Glutamatergic neuron (in vitro differentiated cells): ENCODE results near the gene MYOC. TPM values are rescaled to one million over a fixed set of nuclear protein-coding genes. Genes with fewer than 3 reads are reported as not detected.

ENCODE experiments used
- DNase-seq: peaks from one replicate; pipeline ENCODE4 v3.0.0; 2022
- H3K27ac Mint-ChIP-seq: one replicate; pipeline ENCODE4 v1.8.0; 2020; ENCODE audit warnings: mild to moderate bottlenecking, mixed read lengths, inconsistent platforms; ENCODE audit not compliant: unreplicated experiment
- H3K27me3 Mint-ChIP-seq: one replicate; pipeline ENCODE4 v1.8.0; 2020; ENCODE audit warnings: mild to moderate bottlenecking, moderate library complexity, mixed read lengths, inconsistent platforms; ENCODE audit not compliant: unreplicated experiment
- H3K36me3 Mint-ChIP-seq: one replicate; pipeline ENCODE4 v1.8.0; 2020; ENCODE audit warnings: mild to moderate bottlenecking, mixed read lengths, inconsistent platforms; ENCODE audit not compliant: unreplicated experiment
- H3K4me1 Mint-ChIP-seq: one replicate; pipeline ENCODE4 v1.8.0; 2020; ENCODE audit warnings: mild to moderate bottlenecking, low read depth, mixed read lengths, inconsistent platforms; ENCODE audit not compliant: unreplicated experiment
- H3K4me3 Mint-ChIP-seq: one replicate; pipeline ENCODE4 v1.8.0; 2020; ENCODE audit warnings: mild to moderate bottlenecking, mixed read lengths, inconsistent platforms; ENCODE audit not compliant: unreplicated experiment
- H3K9me3 Mint-ChIP-seq: one replicate; pipeline ENCODE4 v1.8.0; 2020; ENCODE audit warnings: mild to moderate bottlenecking, moderate library complexity, mixed read lengths, inconsistent platforms; ENCODE audit not compliant: unreplicated experiment
- total RNA-seq: library from RNA; stranded (reverse); fragmentation: NEBNext Ultra II Directional; extraction: Animal tissue kit (Norgen Biotek cat#: 25700); gene quantifications from one replicate; pipeline ENCODE4 v1.2.1, GENCODE V29; 2021; ENCODE audit not compliant: unreplicated experiment
- TF ChIP-seq, protein P1 (sequence below): fragments of 200-600 bp; sonication (generic); IDR thresholded peaks from one replicate; pipeline ENCODE4 v1.5.0; 2021; ENCODE audit not compliant: partially characterized antibody, unreplicated experiment

The MYOC gene
- total RNA-seq, 1 donor from 2014 or later: not detected

DNA sequence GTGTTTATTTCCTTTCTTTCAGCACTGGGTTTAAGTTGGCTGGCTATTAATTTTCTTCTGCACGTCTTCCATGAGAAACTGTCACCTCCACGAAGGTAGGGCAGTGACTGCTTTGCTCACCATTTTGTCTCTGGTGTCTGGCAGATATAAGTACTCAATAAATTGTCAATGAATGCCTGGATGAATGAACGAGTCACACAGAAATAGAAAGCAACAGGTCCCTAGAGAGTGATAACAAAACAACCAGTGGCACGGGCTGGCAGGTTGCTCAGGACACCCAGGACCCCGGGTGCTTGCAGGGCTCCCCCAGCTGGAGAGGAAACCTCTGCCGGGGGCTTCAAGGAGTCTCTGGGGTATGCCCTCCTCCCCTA is 3.2 kb upstream of the MYOC start:
- peaks cover 11% of the 10 kb centered on the region for H3K4me1 Mint-ChIP-seq
- H3K4me3 Mint-ChIP-seq: no peak overlapping the region
- no peak for DNase-seq
- no peaks in the 10 kb centered on the region for H3K36me3 Mint-ChIP-seq
- H3K27ac Mint-ChIP-seq: no peak overlapping the region
- H3K27me3 Mint-ChIP-seq: peaks cover 3% of the 10 kb centered on the region
- TF ChIP-seq, protein P1, sequence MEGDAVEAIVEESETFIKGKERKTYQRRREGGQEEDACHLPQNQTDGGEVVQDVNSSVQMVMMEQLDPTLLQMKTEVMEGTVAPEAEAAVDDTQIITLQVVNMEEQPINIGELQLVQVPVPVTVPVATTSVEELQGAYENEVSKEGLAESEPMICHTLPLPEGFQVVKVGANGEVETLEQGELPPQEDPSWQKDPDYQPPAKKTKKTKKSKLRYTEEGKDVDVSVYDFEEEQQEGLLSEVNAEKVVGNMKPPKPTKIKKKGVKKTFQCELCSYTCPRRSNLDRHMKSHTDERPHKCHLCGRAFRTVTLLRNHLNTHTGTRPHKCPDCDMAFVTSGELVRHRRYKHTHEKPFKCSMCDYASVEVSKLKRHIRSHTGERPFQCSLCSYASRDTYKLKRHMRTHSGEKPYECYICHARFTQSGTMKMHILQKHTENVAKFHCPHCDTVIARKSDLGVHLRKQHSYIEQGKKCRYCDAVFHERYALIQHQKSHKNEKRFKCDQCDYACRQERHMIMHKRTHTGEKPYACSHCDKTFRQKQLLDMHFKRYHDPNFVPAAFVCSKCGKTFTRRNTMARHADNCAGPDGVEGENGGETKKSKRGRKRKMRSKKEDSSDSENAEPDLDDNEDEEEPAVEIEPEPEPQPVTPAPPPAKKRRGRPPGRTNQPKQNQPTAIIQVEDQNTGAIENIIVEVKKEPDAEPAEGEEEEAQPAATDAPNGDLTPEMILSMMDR: no peak
- peaks cover 2% of the 10 kb centered on the region for H3K9me3 Mint-ChIP-seq

DNA sequence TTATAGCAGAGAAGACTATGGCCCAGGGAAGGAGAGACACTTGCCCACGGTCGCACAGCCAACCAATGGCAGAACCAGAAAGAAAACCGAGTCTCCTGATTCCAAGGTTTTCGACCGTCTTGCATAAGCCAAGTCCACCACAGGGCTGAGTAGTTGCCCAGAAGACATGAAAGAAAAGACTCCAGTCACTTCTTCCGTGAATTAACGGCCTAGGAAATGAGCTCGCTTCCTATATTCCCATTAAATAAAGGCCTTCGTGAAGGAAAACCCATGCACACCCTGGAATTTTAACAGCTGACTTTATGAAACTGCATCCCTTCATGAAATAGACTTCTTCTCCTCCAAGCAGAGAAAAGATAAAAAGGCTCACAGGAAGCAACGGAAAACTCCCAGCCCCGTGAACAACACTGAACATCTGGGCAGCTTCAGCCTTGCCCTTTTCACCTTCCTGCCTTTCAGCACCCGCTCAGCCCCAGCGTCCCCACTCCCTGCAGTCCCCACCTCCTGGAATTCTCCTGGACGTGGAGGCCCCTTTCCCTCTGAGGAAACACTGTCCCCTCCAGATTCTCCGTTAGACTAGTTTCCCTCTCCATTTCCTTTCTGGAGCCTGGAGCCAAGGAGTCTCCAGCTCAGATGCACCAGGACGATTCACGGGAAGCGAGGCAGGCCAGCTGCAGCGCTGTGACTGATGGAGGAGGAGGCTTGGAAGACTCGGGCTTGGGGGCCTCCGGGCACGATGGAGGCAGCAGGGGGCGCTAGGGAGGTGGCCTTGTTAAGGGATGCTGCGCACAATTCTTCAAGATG is 2.7 kb upstream of the MYOC start:
- H3K36me3 Mint-ChIP-seq: no peaks in the 10 kb centered on the region
- H3K4me3 Mint-ChIP-seq: no peak overlapping the region
- no peak overlapping the region for H3K27ac Mint-ChIP-seq
- TF ChIP-seq, protein P1: peak; percentile 62
- DNase-seq: peak; percentile 80
- peaks cover 3% of the 10 kb centered on the region for H3K27me3 Mint-ChIP-seq
- peaks cover 2% of the 10 kb centered on the region for H3K9me3 Mint-ChIP-seq
- H3K4me1 Mint-ChIP-seq: peaks cover 11% of the 10 kb centered on the region

DNA sequence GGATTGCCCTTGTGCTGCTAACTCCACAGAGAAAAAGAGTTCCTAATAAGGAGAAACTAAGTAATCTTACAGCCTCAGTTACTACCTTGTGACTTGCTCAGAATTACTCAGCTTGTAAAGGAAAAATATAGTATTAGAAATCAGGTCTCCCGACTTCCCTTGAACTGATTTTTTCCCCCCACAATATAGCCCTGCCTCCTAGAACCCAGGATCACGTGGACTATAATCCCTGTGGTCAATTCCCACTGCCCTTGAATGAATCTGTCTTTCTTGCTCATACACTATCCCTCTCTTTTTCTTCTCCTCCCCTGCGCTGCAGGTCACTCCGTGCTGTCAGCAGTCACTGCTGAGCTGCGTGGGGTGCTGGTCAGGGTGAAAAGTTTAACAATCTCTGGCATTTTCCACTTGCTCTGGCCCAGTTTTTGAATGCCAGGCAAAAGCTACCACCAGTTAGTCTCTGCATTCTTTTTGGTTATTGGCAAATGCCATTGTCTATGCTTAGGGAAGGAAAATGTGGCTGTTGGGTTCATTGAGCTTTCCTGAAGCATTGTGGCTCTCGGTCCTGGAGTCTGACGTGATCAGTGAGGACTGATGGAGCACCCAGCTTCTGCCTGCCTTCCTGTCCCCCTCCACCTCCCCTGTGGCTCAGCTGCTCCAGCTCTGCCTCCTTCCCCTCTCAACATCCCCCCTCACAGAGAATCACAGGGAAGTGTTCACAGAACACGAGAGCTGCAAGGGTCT is 1.9 kb upstream of the MYOC start:
- H3K36me3 Mint-ChIP-seq: no peaks in the 10 kb centered on the region
- no peak overlapping the region for H3K4me3 Mint-ChIP-seq
- H3K27ac Mint-ChIP-seq: no peak overlapping the region
- TF ChIP-seq, protein P1: no peak
- peaks cover 11% of the 10 kb centered on the region for H3K4me1 Mint-ChIP-seq
- no peak for DNase-seq
- peaks cover 3% of the 10 kb centered on the region for H3K27me3 Mint-ChIP-seq
- H3K9me3 Mint-ChIP-seq: peaks cover 2% of the 10 kb centered on the region

DNA sequence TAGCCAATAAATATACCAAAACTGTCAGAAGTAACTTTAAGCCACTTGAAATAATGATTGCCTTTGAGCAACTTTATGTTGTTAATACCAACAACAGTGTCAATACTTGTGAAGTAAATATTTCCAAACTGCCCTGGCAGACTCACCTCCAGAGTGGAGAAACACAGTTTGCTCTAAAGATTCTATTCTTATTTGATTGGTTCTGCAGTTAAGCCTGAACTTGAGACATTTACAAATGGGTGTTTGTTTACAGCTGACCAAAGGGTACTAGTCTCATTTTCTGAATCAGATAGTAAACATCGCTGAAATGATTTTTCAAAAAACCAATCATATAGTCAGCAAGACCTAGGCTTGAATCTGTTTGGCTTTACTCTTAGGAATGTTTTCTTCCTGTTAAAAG is 1.3 kb upstream of the MYOC start:
- Mint-ChIP-seq H3K36me3 (no peaks in the 10 kb centered on the region), H3K27me3 (peaks cover 3% of the 10 kb centered on the region), H3K4me3 (no peak overlapping the region)

More for the DNA sequence above, 1.3 kb upstream of the MYOC start:
- DNase-seq: no peak
- peaks cover 2% of the 10 kb centered on the region for H3K9me3 Mint-ChIP-seq
- no peak overlapping the region for H3K27ac Mint-ChIP-seq
- TF ChIP-seq, protein P1: no peak
- peaks cover 11% of the 10 kb centered on the region for H3K4me1 Mint-ChIP-seq
